GM19035 (cell line): Measurements from ENCODE around the gene DAB2IP.
"Not testable (repeated sequence)": the region's sequence is repeated elsewhere in the genome, so short reads cannot be mapped to it uniquely, and the experiment has no call there.

Experiments used
- ATAC-seq: cut with Tn5 transposase; IDR thresholded peaks from one replicate; pipeline ENCODE4 v1.9.1; 2021; ENCODE audit not compliant: unreplicated experiment

DAB2IP gene

DNA sequence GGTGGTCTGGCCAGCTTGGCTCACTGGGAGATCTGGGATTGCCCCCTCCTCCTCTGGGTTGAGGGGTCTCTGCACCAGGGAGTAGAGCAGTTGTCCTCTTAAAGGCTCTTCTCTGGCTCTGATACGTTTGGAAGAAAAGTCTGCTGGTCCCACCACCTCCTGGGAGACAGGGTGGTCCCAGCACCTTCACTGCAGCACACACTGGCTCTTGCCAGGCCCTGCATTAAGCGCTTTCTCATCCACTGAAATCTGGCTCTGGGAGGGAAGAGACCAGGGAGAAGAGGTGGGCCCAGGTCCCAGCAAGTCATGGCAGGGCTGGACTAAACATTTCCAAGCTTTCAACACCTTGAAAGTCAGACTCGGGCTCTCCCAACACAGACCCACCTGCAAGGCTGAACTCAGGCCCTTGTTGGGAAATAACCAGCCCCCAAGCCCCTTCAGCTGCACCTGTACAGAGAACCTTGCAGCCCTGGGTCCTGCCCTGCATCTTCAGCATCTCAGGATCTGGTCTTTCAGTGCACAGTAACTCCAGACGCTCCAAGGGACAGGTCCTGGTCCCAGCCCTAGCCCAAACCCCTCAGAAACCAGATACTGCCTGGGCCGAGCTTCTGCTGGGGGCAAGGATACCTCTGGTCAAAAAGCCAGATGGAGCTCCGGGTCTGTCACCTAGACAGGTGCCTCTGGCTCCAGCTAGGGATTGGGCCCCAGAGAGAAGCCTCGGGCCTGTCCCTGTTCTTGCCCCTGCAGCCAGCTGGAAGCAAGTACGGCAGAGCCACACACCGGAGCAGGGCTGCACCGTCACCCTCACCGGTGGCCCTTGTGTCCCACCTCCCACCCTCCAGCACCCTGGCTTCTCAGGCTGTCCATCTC is 134.5 kb downstream of the DAB2IP start:
- no peak for ATAC-seq

GRCh38 chr9:121786543-121786948 is 135.1 kb downstream of the DAB2IP start:
- no peak for ATAC-seq

DNA sequence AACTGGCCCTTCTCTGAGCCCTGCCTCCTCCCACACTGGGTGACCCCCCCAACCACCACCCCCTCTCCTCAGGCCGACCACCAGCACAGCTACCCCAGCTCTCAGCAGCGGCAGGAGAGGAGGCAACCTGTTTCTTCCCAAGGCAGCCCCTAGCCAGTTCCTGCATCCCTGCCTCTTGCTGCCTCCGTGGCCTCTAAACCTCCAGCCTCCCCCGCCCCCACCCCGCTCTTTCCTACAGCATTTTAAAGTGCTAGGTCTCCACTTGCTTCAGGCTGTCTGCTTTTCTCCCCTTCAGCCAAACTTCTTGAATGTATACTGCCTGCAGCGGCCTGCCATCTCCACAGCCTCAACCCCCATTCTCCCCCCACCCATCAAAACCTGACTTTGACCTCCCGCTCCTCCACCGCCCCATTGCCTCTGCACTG is 135.6 kb downstream of the DAB2IP start:
- no peak for ATAC-seq

DNA sequence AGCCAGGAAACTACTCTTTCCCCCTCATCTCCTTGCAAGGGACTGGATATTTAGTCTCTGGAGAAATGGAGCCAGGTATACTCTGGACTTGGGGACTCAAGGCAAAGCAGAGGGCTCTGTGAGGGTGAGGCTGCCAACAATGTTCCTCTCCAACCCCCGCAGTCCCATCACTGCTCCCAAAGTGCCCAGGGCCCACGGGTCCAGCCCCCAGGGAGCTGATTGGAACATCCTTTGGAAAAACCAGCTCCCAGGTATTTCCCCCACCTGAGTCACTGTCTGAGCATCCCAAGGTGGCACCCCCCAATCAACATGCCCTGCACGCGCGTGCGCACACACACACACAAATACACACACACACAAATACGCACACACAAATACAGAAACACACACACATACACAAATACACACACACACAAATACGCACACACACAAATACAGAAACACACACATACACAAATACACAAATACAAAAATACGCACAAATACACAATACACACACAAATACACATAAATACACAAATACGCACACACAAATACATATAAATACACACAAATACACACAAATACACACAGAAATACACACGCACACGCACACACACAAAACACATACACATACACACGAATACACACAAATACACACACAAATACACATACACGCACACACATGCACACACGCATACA is 137.4 kb downstream of the DAB2IP start:
- no peak for ATAC-seq

DNA sequence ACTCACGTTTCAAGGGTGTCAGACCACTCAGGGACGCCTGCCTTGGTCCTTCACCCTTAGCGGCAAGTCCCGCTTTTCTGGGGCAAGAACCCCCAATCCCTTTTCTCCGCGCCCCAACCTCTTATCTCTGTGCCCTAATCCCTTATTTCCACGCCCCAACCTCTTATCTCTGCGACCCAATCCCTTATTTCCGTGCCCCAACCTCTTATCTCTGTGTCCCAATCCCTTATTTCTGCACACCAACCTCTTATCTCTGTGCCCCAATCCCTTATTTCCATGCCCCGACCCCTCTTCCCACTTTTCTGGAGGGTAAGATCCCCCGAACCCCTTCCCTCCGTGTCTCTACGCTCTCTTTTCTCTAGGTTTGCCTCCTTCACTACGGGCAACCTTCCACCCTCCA is 139.4 kb downstream of the DAB2IP start:
- no peak for ATAC-seq

- not testable (repeated sequence) for ATAC-seq
Measured at GRCh38 chr9:121792476-121792875, 141.0 kb downstream of the DAB2IP start.

- ATAC-seq, result not testable (repeated sequence)
Measured at GRCh38 chr9:121794334-121794733, 142.9 kb downstream of the DAB2IP start.

- no peak for ATAC-seq
Measured at GRCh38 chr9:121797081-121797480, 145.6 kb downstream of the DAB2IP start.

- no peak for ATAC-seq
Measured at GRCh38 chr9:121798941-121799340, 147.5 kb downstream of the DAB2IP start.

DNA sequence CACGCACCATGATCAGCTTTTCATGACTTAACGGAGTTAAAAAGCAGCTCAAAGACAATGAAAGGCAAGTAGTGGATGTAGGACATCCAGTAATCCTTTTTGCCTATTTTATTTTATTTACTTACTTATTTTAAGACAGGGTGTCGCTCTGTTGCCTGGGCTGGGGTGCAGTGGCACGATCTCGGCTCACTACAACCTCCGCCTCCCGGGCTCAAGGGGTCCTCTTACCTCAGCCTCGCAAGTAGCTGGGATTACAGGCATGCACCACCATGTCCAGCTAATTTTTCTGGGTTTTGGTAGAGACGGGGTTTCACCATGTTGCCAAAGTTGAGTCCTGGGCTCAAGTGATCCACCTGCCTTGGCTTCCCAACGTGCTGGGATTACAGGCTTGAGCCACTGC is 148.9 kb downstream of the DAB2IP start:
- ATAC-seq, result no peak

- ATAC-seq, result no peak
Measured at GRCh38 chr9:121801579-121801978, 150.1 kb downstream of the DAB2IP start.

- ATAC-seq, result no peak
Measured at GRCh38 chr9:121802753-121803152, 151.3 kb downstream of the DAB2IP start.

DNA sequence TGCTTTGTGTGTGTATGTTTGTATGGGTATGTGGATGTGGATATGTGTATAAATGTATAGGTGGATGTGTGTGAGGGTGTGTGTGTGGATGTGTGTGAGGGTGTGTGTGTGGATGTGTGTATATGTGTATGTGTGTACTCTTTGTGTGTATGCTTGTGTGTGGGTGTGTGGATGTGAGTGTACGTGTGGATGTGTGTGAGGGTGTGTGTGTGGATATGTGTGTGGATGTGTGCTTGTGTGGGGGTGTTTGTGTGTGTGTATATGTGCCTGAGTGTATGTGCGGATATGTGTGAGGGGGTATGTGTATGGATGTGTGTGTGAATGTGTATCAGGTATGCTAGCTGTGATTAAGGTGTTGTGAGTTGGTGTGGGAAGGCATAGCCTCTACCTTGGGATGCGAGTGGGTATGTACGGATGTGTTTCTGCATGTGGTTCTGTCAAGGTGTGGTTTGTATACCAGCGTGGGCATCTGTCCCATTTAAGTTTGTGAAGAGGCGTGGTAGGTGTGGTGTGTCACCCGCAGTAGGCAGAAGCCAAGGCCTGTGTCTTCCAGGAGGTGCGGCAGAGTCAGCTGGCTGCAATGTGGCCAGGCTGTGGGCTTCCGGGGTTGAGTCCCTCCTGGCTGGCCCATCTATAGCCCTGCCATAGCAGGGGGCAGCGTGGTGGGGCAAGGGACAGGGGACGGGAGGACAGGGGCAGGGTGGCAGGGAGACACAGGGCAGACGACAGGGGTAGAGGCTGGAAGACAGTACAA is 155.8 kb downstream of the DAB2IP start:
- no peak for ATAC-seq

GRCh38 chr9:121807823-121808278 is 156.4 kb downstream of the DAB2IP start:
- no peak for ATAC-seq

DNA sequence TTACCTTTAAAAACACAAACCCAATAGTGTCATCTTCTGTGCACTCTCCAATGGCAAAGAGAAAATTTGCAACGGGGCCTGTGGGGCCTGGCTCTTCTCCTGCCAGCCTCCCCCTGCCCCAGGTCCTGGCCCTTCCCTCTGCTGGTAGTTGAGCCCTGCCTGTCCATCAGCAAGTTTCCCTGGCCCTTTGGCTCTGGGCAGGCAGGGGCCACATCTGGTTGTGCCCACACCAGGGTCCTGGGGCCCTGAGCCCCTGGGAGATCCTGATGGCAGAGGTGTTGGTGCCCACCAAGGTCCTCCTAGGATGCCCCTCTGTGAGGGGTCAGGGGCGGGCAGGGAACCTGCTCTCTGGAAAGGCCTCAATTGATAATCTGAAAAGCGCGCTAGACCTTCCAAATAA is 157.3 kb downstream of the DAB2IP start:
- ATAC-seq, result no peak

GRCh38 chr9:121809356-121810050 is 158.1 kb downstream of the DAB2IP start:
- no peak for ATAC-seq

GRCh38 chr9:121810489-121810888 is 159.1 kb downstream of the DAB2IP start:
- no peak for ATAC-seq

DNA sequence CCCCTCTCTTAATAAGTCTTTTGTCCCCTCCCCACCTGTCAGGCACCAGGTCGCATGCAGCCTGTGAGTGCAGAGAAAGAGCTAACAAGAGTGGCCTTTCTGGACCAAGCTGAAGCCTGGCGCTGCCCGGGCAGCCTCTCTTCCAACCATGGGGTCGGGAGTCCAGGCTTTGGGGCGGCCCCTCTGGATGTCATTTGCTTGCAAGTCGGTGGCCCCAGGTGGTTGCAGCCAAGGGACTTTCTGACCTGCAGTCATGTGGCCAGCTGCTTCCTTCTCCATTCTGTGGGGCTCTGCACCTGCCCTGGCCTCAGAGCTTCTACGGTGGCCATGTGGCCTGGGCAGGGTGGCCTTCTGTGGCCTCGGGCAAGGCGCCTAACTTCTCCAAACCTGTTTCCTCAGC is 159.7 kb downstream of the DAB2IP start:
- no peak for ATAC-seq

- no peak for ATAC-seq
Measured at GRCh38 chr9:121811751-121812150, 160.3 kb downstream of the DAB2IP start.

- ATAC-seq, result no peak
Measured at GRCh38 chr9:121812159-121812735, 160.8 kb downstream of the DAB2IP start.
